Endometrial microvascular endothelial cells (primary cell): Measurements from ENCODE around the gene KCNQ2. TPM values are rescaled to one million over a fixed set of nuclear protein-coding genes. Genes with fewer than 3 reads are reported as not detected.

Source experiments
- in situ Hi-C: cut with HindIII; loops from 2 replicates; pipeline ENCODE4 v1.10.0; 2017; ENCODE audit warnings: low sequenced_read_pairs, low pct_unique_long_range_greater_than_20kb; ENCODE audit errors: inconsistent ontology term
- total RNA-seq: library from RNA; depleted of rRNA; stranded (reverse); fragments of >200 nt; gene quantifications from one replicate; pipeline ENCODE4 v1.2.3, GENCODE V29; 2015; ENCODE audit errors: inconsistent ontology term

Gene KCNQ2
- total RNA-seq, 1 donor from 2014 or later = not detected

DNA sequence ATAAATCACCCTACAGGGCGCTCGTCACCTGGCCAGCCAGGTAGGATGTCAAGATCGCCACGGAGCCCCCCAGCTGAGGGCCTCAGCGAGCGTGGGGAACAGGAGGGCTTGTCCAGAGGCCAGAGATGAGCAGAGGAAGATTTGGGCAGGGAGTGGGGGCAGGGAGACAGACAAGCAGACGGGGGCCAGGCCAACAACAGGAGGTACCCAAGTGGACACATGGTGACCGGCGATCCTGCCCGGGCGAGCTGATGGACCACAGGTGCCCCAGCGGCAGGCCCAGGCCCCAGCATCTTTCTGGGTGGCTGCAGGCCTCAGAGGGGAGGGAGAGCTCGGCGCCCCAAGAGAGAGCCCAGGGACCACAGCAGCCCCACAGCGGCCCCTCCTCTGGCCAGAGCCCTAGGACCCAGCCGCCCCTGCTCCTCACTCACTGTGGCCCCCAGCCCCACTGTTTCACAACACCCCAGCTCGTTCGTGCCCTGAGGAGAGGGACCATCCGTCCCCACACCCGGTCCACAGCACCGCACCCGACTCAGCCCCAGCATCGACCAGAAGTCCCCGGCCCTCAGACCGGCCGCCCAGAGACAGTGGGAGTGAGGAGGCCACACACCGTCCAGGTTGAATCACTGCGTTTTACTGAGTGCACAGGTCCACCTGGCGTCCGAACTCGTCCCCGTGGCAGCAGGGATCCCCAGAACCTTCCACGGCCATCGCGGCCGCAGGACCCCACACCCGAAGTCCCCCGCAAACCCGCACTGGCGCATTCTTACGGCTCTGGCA is 72.7 kb downstream of the KCNQ2 start:
- in situ Hi-C loops = loop anchor here (25.0 kb wide), 1 partner anchor 112 kb away; the partner anchor contains the start of gene COL20A1

GRCh38 chr20:63398744-63399514 is 73.5 kb downstream of the KCNQ2 start:
- in situ Hi-C loops = loop anchor here (25.0 kb wide), 1 partner anchor 112 kb away; the partner anchor contains the start of gene COL20A1

GRCh38 chr20:63397946-63398450 is 74.5 kb downstream of the KCNQ2 start:
- in situ Hi-C loops = loop anchor here (25.0 kb wide), 1 partner anchor 111 kb away; the partner anchor contains the start of gene COL20A1

- in situ Hi-C loops = loop anchor here (25.0 kb wide), 1 partner anchor 110 kb away; the partner anchor contains the start of gene COL20A1
These were observed 75.2 kb downstream of the KCNQ2 start for GRCh38 chr20:63397155-63397843.

DNA sequence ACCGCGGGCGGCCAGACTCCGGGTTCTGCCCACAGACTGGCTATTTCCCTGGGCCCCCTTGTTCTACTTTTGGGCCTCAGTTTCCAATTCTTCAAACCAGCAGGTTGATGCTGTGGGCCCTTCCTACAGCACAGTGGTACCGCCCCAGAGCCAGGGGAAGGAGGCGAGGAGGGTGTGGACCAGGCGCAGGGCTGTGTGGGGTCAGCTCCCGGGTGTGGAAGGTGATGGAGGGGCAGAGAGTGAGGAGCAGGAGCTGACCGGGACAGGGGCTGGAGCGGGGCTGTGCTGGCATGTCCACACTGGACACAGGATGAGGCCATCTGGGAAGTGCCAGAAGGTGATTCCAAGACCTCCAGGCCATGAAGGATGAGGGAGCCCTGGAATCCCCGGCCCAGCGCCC is 76.2 kb downstream of the KCNQ2 start:
- in situ Hi-C loops = loop anchor here (25.0 kb wide), 1 partner anchor 109 kb away; the partner anchor contains the start of gene COL20A1

GRCh38 chr20:63395723-63396122 is 76.7 kb downstream of the KCNQ2 start:
- in situ Hi-C loops = loop anchor here (25.0 kb wide), 1 partner anchor 108 kb away; the partner anchor contains the start of gene COL20A1

DNA sequence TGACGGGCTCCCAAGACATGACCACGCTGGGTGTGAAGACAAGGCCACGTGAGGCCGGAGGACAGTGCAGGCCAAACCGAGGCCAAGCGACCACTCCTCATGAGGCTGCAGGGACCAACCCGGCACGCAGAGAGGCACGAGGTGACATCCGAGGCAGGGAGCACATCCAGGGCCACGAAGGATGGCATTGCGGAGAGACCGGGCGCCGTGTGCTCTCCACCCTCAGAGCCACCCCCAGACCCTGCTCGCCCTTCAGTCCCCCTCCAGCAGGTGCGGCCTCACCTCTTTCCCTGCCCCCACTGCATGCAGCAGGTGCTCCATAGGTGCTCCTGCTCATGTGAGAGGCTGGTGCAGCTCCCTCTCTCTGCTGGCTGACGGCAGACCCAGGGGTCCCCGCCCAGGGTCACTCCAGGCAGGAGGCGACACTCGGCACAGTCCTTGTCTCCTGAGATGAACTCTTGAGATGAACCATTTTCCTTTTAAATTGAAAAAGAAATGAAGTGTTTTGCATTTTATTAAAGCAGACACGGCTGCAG is 77.5 kb downstream of the KCNQ2 start:
- in situ Hi-C loops = loop anchor here (25.0 kb wide), 1 partner anchor 108 kb away; the partner anchor contains the start of gene COL20A1

DNA sequence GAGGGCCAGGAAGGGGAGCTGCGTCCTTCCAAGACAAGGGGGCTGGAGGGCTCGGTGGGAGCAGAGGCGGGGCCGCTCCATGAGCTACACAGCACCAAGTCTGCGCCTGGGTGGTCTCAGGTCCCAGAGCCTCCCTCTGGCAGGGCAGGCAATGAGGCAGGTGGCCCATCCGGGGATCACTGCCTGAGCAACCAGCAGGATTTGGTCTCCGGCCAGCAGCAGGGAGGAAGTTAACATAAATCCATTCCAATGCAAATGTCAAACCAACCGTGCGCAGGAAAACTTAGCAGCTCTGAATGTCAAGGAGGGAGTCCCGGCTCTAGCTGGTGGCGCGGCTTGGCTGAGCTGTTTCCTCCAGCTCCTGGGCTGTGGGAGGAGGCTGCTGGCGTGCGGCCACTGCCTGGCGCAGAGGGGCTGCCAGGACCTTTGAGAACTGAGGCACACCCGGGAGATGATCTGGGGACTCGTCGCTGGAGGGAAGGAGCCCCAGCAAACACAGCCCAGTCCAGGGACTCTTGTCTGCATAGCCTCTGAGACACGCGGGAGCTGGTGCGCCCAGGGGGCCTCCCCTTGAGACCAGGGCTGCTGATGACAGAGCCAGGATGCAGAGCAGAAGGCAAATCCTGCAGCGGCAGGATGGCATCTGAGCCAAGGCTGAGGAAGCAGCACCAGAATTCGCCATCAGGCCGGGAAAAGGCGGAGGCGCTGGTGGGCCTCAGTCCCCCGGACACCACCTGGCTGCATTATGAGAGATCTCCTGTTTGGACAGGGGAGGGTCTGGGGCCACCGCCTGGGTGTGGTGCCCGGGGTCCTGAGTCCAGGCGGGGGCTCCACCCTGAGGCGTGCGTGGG is 78.2 kb downstream of the KCNQ2 start:
- in situ Hi-C loops = loop anchor here (25.0 kb wide), 1 partner anchor 107 kb away; the partner anchor contains the start of gene COL20A1

GRCh38 chr20:63393566-63393965 is 78.9 kb downstream of the KCNQ2 start:
- in situ Hi-C loops = loop anchor here (25.0 kb wide), 1 partner anchor 106 kb away; the partner anchor contains the start of gene COL20A1

DNA sequence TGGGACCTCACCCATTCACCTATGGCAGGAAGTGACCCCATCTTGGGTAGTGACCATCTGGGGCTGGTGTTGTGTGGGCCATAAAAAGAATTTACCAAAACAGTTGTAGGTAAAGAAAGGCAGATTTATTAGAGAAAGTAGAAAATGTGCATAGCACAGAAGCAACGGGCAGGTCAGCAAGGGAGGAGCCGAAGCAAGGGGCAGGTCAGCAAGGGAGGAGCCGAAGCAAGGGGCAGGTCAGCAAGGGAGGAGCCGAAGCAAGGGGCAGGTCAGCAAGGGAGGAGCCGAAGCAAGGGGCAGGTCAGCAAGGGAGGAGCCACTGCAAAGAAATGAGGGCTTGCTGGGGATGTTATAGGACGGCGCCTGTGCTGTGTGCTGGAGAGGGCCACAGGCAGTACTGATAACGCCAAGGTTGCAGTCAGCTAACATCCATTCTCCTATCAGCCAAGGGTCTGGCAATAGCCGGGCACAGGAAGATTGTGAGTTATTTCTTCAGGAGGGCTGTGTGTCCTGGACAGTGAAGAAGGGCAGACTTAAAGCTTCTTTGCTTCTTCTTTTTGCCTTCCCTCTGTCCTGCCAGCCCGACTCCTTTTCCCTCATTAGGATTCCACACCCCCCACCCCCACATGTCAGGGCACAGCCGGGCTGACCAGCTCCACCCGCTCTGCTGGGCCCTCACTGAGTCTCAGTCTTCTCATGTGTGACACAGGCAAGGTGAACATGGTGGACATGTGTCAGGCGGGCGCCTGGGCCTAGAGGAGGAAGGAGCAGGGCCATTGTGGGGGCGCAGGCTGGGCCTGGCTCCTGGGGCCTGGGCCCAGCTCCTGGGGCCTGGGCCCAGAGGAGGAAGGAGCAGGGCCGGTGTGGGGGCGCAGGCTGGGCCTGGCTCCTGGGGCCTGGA is 79.7 kb downstream of the KCNQ2 start:
- in situ Hi-C loops = loop anchor here (25.0 kb wide), 1 partner anchor 105 kb away; the partner anchor contains the start of gene COL20A1

GRCh38 chr20:63387917-63388316 is 84.5 kb downstream of the KCNQ2 start:
- in situ Hi-C loops = loop anchor here (25.0 kb wide), 1 partner anchor 101 kb away; the partner anchor contains the start of gene COL20A1

DNA sequence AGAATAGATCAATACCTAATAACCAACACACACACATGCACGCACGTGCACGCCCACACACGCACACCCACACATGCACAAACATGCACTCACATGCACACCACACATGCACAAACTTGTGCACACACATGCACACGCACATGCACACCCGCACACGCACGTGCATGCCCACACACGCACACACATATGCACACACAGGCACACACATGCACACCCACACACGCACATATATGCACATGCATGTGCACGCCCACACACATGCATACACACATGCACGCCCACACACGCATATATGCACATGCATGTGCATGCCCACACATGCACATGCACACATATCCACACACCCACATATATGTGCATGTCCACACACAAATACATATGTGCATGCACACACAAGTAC is 85.1 kb downstream of the KCNQ2 start:
- in situ Hi-C loops = loop anchor here (25.0 kb wide), 1 partner anchor 100 kb away; the partner anchor contains the start of gene COL20A1

GRCh38 chr20:63386491-63386890 is 86.0 kb downstream of the KCNQ2 start:
- in situ Hi-C loops = loop anchor here (25.0 kb wide), 1 partner anchor 99 kb away; the partner anchor contains the start of gene COL20A1

DNA sequence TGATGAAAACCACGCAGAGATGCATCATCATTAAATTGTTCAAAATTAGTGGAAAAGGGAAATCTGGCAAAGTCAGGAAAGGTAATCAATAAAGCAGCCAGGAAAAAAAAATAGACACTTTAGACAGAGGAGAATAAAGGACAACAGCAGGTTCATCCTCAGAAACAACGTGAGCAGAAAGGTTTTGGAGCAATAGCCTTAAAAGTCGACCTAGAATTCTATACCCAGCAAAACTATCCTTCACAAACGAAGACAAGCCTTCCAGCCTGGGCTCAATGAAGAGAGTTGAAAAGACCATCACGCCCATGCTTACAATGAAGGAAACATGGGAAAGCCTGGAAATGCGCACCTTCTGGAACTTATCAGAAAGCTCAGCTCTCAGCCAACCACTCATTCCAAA is 86.6 kb downstream of the KCNQ2 start:
- in situ Hi-C loops = loop anchor here (25.0 kb wide), 1 partner anchor 99 kb away; the partner anchor contains the start of gene COL20A1

DNA sequence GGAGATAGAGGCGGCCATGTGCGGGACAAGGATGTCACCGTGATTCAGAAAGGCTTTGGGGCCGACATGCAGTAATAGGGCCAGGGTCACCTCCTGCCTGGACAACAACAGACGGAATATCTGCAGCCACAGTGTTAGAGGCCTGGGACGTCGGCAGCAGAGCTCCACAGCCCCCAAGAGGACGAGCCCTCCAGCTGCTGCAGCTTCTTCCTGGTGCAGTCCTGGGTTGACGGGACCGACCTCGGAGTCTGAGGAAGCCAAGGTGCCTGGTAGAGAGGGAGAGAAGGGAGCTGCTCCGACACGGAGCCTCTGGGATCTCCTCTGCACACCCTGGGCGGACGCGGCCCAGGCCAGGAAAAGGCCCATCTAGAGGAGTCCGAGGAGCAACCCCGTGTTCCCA is 88.1 kb downstream of the KCNQ2 start:
- in situ Hi-C loops = loop anchor here (25.0 kb wide), 1 partner anchor 97 kb away; the partner anchor contains the start of gene COL20A1

DNA sequence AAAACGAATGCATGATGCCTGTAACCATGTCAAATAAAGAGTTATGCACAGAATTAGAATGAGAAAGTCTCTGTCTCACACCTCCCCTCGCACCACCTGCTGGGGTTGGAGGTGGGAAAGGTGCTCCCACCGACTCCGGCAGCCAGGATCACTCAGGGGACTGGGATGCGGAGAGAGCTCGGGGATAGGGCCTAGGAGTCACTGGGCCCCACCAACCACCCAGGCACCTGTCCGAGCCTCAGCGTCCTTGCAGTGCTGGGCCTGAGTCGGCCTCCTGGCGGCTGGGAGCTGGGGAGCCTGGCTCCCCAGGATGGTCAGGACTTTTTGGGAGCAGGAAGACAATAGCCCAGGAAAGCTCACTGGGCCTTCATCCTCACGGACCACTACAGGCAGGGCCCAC is 88.9 kb downstream of the KCNQ2 start:
- in situ Hi-C loops = loop anchor here (25.0 kb wide), 1 partner anchor 96 kb away; the partner anchor contains the start of gene COL20A1
